GM20000 (cell line): ENCODE data around the gene PLTP.
"Not testable (repeated sequence)": the region's sequence is repeated elsewhere in the genome, so short reads cannot be mapped to it uniquely, and the experiment has no call there.

Experiments used
- DNase-seq: peaks from one replicate; pipeline ENCODE4 v3.0.0; 2012; ENCODE audit warnings: low spot score
- TF ChIP-seq, protein P1 (sequence below): IDR thresholded peaks from 2 replicates; pipeline ENCODE4 v1.5.1; 2012; ENCODE audit warnings: mild to moderate bottlenecking, control low read depth; ENCODE audit errors: extremely low read depth, missing control alignments

PLTP gene

GRCh38 chr20:45882469-45883099, 29.4 kb downstream of the PLTP start:
- no peak for DNase-seq

DNA sequence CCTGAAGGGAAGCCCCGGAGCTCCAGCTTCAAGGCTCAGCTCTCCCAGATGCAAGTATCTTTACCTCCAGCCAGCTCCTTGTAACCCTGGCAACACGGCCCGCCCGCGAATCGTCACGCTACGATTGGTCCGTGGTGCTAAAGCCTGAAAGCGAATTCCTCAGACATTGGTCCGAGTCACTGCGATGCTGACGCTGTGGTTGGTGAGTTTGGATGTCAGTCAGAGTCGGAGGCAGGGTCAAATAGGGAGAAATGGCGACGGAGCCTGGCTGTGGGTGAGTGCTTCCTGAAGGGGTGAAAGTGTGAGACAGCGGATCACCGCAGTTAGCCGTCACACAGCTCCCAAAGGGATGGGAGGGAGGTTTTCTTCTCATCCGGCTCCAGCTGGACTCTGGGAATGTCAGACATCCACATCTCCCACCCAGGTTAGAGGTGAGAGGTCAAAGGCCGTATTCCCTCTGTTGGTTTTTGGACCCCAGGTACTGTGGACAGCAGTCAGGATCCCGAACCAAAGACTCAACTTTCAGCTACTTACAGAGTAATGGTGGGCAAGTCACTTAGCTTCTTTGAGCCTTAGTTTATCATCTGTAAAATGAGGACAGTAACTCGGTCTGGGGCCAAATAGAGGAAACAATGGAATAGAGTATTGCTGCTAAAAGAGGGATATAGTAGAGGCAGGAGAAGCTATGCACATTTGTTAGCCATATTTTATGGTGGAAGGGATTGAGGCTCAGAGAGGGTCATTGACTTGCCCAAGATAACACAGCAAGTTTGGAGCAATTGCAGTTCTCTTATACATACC, 30.8 kb downstream of the PLTP start, which contains the start of gene ZSWIM1:
TSS of gene ZSWIM1 (plus strand) at position 240 of the 801 bp plus-strand sequence. CDS start 1,366 bp downstream, outside the sequence.
- TF ChIP-seq, protein P1, sequence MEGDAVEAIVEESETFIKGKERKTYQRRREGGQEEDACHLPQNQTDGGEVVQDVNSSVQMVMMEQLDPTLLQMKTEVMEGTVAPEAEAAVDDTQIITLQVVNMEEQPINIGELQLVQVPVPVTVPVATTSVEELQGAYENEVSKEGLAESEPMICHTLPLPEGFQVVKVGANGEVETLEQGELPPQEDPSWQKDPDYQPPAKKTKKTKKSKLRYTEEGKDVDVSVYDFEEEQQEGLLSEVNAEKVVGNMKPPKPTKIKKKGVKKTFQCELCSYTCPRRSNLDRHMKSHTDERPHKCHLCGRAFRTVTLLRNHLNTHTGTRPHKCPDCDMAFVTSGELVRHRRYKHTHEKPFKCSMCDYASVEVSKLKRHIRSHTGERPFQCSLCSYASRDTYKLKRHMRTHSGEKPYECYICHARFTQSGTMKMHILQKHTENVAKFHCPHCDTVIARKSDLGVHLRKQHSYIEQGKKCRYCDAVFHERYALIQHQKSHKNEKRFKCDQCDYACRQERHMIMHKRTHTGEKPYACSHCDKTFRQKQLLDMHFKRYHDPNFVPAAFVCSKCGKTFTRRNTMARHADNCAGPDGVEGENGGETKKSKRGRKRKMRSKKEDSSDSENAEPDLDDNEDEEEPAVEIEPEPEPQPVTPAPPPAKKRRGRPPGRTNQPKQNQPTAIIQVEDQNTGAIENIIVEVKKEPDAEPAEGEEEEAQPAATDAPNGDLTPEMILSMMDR = no peak
- peak; percentile 97 for DNase-seq

More at GRCh38 chr20:45882469-45883099, 29.4 kb downstream of the PLTP start:
- TF ChIP-seq, protein P1 = no peak

DNA sequence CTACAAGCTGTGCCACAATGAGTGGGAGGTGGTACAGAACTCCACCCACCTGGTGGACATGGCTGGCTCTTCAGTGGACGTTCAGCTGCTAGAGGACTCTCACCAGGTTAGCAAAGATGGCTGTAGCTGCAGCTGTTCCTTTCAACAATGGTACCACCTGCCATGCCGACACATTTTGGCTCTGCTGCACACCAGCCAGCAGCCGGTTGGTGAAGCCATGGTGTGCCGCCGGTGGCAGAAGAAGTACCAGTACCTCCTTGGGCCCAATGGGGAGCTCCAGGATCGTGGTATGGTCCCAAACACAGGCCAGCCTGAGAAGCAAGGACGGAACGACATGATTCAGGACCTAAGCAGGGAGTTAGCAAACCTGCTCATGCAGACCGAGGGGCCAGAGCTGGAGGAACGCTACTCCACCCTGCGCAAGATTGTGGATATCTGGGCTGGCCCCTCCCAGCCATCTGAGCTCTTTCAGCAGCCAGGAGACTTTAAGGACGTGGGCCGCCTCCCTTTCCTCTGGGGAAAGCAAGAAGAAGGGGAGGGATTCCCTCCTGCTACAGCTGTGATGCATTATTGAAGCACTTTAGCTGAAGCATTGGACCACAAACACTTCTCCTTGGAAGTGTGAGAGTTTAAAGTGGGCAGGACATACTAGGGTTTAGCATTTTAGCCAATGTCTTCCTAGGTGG, 33.7 kb downstream of the PLTP start:
- TF ChIP-seq, protein P1 = no peak
- DNase-seq = no peak

GRCh38 chr20:45874576-45874975, 37.4 kb downstream of the PLTP start:
- DNase-seq = no peak
- TF ChIP-seq, protein P1 = no peak

DNA sequence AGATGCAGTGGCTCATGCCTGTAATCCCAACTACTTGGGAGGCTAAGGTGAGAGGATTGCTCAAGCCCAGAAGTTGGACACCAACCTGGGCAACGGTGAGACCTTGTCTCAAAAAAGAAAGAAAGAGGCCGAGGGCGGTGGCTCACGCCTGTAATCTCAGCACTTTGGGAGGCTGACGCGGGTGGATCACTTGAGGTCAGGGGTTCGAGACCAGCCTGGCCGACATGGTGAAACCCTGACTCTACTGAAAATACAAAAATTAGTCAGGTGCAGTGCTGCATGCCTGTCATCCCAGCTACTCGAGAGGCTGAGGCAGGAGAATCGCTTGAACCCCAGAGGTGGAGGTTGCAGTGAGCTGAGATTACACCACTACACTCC, 37.9 kb downstream of the PLTP start:
- DNase-seq = not testable (repeated sequence)

DNA sequence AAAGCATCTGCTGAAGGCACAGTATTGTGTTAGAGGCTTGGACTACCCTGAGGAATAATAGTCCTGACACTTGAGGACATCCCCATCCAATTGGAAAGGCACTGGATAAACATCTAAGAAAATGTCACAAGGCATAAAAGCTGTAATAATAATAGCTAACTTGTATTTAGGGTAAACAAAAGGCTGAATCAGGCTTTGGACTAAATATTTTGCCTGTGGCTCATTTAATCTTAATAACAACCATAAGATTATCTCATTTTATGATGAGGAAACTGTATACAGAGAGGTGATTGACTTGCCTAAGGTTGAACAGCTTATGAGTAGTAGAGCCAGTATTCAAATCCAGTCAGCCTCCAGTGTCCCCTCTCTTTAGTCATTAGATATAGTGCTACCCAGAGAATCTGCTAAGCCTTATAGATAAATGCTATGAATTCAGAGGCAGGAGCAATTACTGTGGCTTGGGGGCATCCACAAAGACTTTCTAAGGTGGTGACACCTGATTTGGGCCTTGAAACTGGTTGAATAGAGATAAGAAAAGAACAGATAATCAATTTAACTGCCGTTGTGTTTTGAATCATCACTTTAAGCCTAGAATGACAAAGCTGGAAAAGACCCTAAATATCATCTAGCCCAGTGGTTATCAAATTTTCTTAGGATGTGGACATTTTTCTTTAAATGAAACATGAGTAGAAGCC, 38.4 kb downstream of the PLTP start:
- DNase-seq = no peak
- TF ChIP-seq, protein P1 = no peak

DNA sequence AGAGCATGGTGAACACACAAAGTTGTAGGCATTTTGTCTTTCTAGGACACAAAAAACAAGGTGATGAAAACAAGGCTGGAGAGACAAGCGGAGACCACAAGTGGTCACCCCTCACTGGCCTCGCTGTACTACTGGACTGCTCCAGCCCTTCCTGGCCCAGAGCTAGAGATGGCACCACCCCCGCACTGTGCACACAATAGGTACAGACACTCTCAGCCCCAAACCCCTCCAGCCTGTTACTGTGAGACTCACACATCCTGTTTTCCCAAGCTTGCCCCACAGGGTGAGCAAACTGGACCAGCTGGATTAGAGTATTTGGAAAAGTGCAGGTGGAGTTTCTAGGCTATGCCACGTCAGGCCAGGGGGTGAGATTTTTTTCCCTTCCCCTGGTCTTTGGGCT, 39.3 kb downstream of the PLTP start:
- TF ChIP-seq, protein P1 = no peak
- DNase-seq = no peak
